Measurements from ENCODE around the gene HCN4.
"Not testable (repeated sequence)": the region's sequence is repeated elsewhere in the genome, so short reads cannot be mapped to it uniquely, and the experiment has no call there.

Gene HCN4

DNA sequence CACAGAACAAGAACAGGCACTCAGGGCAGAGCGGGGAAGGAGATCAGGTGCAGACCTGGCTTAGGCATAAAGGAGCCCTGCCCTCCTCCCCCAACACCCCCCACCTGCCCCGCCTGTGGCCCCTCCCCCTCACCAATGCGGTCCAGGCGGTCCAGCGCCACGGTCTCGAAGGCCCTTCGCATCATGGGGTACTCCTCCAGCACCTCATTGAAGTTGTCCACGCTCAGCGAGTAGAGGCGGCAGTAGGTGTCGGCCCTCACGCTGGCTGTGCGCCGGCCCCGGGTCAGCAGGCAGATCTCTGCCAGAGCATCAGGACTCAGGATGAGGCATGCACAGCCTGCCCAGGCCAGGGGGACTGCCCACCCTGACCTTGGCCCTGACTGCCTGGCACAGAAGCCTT is 44.8 kb downstream of the HCN4 start:
- DNase-seq = no peak

DNA sequence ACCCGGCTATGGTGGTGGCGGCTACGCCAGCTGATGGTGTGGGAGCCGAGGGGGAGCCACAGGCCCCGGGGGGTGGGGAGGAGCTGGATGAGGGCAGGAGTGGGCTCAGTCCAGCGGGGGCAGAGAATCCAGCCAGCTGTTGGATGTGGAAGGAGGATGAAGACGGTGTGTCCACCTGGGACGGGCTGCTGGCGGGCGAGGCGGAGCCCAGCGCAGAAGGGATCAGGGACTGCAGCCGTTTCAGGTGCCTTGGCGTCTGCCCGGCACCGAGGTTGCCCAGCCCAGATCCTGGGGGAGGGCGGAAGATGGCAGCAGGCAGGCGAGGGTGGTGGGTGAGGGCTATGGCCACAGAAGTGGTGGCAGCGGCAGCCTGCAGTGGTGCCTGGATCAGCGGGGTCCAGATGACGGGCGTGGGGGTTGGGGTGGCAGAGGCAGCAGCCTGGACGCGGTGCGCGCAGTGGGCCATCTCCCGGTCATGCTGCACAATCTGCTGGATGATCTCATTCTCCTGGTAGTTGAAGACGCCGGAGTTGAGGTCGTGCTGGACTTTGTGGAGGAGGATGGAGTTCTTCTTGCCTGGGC is 45.3 kb downstream of the HCN4 start:
- no peak for DNase-seq

DNA sequence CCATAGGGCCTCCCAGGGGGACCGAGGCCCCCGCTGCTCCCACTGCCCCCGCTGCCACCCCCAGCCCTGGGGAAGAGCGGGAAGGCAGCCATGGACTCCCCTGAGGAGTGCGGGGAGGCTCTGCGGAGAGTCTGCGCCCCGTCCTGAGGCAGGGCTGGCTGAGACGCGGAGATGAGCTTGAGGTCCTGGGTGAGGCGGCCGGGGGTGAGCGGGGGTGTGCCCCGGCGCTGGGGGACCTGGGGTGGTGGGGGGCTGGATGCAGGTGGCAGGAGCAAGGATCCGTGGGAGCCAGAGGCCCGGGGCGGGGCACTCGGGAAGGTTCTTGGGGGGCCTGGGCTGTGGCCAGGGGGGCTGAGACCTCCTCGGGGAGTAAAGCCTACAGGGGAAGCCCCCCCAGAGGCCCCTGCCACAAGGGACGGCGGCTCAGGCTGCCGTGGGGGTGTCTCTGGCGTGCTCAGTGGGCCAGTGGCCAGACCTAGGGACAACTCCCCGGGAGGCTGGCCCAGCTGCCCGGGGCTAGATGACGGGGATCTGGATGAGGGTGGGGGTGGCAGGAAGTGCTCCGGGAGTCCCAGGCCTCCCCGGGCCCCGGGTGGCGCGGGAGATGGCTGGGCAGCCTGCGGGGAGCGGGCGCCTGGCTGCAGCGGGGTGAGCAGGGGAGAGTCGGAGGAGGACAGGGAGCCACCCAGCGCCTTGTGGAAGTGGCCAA is 45.9 kb downstream of the HCN4 start:
- no peak for DNase-seq

DNA sequence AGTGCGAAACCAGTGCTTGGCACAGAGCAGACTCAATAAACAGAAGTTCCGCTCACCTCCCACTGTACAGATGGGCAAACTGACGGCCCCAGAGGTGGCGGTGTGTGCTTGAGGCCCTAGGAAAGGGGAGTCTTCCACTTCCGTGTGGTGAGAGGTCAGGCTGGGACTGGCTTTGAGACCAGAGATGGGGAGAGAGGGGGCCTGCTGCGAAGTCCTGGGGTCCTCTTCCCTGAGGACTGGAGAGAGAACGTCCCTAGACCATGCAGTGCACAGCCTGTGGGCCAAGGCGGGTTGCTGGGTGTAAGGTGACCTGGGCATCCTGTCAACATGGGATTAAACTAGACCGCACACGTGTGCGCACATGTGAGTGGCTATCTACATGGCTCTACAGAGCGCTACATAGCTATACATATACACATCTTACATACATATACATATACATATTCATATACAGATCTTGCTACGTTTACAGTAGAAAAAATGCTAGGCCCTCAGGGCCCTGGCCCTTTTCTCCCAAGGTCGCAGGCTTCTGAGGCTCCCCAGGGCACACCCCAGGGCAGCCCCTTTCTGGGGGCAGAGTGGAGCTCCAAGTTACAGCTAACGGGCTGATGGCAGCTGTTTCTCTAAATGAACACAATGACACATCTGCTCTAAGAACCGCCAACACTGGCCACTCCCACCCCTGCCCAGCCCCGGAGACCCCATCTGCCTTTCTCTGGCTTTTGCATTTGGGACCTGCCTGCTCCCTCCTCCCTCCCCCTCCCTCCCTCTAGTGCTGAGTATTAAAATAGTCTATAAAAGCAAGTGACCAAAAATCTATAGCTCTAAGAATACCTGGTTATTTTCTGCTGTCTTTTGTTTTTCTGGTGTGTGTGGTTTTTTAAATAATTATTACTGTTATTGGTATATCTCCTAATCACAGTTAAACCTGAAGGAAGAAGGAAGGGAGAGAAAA is 47.0 kb downstream of the HCN4 start:
- no peak for DNase-seq

DNA sequence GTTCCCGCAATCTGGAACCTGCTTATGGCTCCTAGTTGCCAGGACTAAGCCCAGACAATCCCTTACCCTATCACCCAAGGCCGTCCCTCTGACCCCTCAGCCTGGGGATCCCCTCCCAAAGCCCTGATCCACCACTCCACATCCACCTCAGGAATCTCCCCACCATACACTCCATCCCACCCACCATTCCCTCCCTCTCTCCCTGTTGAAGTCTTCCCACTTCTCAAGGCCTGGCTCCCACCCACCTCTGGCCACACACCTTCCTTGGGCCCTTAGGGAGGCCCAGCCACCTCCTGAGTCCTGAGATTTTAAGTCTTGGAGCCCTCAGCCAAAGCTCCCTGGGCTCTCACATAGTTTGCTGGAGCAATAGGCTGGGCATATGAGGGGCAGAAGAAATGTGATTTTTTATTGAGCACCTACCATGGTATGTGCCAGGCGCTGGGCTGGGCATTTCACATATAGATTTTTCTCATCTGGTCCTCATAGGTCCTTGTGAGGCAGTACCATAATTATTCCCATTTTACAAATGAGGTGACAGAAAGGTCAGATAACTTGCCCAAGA is 48.1 kb downstream of the HCN4 start:
- no peak for DNase-seq

DNA sequence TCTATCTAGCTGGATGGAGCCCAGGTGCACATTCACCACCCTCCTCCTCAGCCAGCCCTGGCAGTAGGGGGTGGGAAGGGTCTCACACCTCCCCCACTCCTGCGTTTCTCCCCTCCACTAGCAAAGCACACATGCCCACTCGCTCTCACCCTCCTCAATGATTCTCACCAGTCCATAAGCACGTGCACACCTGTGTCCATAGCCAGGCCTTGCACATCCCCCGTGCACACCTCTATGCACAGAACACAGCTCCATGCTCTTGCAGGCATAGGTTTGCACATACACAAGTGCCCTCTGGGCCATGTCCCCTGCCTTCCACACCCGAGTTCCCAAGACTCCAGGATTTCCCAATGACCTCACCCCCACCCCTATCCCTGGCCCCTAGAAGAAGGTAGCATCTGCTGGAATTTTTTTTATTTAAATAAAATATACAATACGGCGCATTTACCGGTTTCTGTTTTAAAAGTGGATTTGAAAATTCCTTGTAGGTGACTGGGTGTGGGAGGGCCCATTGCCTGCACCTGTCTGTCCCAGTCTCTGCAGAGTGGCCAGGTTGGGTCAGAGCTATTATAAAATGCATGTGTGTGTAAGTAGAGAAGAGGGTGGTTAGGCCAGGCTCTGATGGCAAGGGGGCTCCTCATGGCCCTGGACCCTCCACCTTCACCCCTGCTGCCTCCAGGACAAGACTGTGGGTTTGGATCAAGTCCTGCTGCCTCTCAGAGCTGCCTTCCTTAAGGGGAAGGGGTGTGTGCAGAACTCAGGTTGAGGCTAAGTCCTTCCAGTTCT is 49.1 kb downstream of the HCN4 start:
- DNase-seq = no peak

DNA sequence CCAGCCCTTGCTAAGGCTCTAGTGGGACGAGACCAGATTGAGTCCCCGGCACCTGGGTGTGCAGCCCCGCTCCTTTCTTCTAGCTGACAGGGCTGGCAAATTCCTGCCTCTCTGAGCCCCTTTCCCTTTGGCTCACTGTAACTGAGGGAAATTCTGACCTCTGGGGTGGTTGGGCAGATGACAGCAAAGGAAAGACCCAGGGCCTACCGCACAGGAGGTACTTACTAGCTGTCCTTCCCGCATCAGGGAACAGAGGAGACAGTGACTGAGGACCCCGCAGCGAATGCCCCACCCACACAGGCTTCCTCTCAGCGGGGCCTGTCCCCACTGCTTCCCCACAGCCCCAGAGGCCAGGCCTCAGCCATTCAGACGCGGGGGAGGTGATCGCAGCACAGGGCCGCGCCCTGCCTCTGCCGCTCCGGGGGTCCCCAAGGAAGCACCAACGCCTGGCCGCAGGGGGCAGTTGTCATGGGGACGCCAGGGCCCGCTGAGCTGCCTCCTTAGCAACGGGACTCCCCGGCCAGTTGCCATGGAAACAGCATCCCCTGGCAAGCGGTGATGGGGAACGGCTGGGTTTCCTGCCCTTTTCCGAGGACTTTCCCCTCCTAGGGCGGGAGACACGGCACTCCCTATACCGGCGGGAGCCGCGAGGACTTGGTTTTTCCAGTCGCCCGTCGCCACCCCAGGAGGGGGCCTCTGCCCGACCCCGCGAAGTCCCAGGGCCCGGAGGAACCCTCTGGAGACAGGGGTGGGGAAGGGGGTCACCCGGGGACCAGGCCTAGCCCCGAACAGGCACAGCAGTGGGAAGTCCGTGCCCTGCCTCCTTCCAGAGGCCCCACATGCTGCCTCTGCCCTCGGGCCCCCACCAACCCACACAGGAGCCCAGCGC is 50.1 kb downstream of the HCN4 start:
- DNase-seq = peak; percentile 70

DNA sequence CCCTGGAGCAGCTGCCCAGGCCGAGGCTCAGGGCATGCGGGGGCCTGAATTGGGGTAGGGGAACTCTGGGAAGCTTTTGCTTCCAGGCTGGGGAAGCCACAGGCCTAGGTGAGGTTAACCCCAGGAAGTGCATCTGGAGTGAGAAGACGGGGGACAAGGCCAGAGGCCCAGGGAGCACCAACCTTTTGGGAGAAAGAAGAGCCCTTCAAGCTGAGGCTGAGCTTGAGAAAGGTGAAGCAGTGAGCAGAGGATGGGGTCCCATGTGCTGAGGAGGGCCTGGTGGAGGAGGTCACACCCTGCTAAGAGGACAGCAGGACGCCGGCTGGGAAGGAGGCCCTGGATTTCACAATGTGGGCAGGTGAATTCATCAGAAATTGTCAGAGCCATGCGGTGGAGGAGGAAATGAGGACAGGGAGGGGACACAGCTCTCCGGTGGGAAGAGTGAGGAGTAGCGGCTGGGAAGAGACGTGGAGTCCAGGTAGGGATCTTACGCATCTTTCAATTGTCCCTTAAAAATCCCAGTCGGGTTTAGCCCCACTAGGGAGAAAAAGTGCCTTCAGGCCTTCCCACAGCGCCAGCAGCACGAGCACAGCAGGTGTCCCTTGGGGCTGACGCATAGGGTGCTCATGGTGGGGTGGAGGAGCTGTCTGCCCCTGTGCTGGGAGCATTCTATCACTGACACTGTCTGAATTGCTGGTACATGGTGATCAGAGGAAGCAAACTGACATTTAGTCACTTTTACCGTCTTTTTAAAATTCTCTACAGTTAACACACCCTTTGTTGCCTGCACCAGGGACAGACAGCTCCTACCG is 50.9 kb downstream of the HCN4 start:
- peak; percentile 31 for DNase-seq

DNA sequence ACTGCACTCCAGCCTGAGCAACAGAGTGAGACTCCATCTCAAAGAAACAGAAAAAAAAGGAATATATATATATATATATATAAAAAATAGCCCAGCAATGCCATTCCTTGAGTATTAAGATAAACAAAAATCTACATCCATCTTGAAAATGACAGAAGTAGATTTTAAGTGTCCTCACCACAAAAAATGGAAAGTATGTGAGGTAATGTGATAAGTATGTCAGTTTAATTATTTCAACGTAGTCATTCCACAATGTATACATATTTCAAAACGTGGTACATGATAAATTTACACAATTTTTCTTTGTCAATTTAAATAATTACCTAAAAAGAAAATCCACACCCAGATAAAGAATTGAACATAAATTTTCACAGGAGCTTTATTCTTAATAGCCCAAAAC is 54.9 kb downstream of the HCN4 start:
- DNase-seq = no peak

DNA sequence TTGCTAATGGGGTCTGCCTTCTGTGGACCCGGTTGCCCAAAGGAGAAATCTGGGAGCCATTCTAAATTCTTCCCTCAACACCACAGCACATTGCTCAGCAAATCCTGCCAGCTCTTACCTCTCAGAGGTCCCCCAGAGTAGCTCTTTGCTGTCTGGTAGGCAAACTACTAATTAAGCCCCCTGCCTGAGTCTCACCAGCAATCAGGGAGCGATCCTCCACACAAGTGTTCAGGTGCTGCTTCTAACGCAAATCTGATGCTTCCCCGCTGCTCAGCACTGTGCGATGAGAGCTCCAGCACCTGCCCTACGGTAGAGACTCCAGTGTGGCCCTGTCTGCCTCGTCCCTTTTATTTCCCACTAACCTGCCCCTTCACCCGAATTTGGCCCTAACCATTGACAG is 60.5 kb downstream of the HCN4 start:
- no peak for DNase-seq

DNA sequence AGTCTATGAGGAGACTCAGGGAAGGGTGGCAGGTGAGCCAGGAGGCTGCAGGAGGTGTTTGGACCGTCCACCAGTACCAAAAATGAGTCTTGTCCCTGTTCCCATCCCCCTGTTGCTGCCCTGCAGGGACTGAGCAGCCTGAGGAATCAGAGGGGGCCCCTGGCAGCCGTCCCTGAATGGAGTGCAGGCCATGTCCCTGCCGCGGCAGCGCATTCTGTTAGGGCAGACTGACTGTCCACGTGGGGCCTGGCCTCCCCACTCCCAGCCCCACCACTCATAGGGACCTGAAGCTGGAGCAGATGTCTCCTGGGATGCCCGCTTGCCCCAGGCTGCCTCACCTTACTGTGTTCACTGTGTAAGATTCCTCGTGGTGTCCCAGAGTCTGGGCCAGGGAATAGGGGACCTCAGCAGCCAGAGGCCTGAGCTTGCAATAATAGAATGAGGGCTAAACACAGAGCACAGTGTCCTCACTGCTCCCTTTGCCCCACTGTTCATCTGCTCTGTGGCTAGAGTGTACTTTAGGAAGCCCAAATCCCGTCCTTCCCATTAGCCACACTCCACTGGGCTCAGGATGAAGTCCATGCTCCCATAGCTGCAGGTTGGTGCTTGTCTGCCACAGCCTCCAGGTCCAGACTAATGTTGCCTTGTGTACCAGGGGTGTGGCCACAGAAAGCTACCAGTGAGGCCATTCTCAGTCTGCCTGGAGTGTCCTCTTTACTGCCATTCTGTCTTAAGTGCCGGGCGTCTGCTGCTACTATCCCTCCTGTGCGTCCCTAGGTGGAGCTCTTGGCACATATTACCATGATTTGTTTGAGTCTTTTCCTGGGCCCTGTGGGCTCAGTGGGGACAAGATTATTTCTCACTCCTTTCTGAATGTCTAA is 63.2 kb downstream of the HCN4 start:
- peak; percentile 53 for DNase-seq

DNA sequence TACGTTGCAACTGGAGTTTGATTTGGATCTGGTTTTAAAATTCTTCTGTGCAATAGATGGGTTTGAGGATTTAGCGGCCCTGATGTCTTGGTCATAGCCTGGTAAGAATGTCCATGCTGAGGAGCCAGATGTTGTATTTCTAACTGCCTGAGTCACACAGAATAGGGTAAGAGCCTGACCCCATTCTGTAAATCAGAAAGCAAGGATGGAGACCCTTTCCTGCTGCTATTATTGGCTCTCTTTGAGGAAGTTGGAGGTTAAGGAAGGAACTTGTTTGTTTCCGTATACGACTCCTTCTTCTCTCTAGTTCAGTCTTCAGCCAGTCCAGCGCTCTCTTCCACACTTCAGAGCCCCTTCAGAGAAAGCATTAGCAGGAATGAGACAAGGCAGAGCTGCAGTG is 65.1 kb downstream of the HCN4 start:
- DNase-seq = no peak

DNA sequence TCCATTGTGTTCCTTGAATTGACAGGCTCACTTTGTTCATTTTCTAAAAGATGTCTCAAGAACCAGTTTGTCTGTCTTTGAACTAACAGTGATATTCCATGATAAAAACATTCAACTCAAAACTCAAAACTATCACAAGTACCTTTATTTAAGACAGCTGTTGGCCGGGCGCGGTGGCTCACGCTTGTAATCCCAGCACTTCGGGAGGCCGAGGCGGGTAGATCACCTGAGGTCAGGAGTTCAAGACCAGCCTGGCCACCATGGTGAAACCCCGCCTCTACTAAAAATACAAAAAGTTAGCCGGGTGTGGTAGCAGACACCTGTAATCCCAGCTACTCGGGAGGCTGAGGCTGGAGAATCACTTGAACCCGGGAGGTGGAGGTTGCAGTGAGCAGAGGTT is 68.5 kb downstream of the HCN4 start:
- not testable (repeated sequence) for DNase-seq

DNA sequence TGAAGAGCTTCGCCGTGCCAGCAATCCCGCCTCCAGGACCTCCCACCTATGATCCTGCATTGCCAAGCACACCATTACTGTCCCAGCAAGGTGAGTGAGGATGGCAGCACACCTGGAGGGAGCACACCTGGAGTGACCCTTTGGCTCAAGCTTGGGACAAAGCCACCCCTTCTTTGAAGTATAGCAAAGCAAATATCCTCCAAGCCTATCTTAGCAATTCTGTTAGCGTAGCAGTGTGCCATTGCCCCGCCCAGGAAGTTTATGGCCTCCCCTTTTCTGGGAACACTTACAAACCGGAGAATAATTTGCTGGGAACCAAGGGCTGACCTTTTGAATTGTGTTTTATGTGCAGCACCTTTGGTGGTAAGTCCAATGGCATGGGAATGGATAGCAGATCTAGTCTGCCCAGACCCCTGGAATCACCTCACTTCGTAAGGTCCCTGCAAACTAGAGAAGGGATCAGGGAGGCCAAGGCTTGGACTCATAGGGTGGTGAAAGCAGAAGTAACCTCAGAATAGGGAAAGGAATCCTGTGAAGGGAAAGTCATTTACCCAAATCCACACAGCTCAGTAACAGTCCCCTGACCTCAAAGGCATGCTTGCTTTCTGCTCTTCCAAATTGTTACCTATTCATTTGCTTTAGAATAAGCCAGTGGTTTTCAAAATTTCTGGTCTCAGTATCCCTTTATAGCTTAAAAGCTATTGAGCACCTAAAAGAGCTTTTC is 70.1 kb downstream of the HCN4 start:
- no peak for DNase-seq

DNA sequence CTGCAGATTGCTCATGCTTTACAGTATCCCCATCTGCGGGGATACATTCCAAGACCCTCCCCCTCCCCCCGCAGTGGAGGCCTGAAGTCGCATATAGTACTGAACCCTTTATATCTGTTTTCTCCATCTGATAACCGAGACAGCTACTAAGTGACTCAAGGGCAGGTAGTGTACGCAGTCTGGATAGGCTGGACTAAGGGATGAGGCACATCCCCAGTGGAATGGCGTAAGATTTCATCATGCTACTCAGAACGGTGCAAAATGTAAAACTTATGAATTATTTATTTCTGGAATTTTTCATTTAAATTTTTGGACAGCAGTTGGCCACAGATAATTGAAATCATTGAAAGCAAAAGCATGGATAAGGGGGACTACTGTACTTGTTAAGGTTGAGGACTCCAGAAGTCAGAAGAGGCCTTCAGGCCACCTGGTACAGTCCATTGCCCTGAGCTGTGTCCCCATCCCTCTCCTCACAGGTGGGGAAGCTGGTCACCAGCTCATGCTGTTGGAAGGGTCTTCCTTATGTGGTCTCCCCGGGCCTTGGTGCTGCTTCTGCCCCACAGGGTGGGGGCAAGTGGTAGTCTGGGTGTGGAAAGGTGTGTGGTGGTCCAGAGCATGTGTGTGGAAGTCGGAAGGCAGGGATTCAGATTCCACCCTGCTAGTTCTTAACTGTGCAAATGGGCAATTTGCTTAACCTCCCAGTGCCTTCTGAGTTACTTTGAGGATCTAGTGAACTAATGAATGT is 72.0 kb downstream of the HCN4 start:
- DNase-seq = no peak

DNA sequence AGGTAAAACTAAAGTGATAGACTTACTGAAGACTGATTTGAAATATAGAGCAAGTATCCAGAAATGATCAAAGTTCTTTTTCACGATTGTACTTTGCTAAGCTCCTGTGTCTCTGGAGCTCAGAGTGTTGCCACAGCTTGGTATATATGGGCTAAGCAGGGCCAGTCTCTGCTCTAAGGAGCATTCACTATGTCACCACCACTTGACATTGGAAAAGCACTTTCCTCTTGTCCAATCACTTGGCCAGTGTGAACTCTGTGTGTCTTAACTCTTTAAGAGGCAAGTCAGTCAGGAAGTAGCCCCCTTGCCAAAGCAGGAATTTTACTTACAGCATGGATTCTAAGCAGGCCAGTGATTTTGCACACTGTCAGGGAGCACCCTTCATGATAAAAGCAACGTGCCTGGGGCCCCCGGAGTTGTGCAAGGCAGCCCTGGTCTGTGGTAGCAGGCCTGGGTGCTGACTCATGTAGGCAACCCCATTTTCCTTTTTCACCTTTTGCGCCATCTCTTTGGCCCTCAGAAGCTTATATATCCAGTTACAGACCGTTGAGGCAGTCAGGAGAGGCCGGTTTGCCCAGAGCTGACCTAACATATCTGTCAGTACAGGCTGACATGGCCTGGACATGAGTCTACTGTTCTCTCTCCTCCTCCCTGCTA is 73.0 kb downstream of the HCN4 start:
- DNase-seq = no peak

DNA sequence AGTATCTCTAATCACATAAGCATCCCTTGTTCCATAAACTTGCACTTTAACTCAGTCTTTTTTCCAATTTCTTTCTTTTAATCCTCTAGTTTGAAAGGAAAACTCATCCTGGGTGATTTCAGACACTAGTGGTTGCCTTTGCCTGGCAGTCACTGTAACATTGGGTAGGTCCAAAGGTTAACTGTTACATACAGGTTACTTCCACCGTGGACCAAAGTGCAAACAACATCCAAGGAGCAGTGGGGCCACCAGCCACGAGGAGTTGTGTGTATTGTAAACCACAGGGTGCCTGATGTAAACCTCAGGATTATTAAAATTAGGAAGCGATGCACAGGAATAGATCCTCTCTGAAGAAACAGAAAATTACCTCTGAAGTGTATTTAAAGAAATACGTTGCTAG is 75.0 kb downstream of the HCN4 start:
- DNase-seq = no peak

DNA sequence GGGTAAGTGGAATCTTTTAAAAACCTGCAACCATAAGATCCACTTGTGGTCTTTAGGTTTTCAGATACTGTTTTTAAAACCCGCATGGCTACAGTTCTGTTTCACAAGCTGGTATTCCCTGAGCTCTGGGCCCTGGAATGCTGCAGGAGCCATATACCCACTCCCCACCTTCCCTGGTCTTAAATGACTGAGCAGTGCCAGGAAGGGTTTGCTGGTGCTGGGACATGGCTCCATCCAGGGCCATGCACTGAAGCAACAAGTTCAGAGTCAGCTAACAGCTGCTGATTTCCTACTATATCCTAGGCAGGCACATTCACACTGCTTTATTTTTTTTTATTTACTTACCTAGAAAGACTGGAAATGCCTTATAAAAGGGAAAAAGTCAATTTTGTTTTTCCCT is 77.3 kb downstream of the HCN4 start:
- DNase-seq = no peak
